SK-N-SH (cell line): ENCODE data around the gene STXBP6.

Experiments
- CTCF ChIP-seq: fragments of 200-600 bp; sonication (generic); IDR thresholded peaks from 2 replicates; pipeline ENCODE4 v1.6.1; 2017; ENCODE audit warnings: antibody characterized with exemption, mild to moderate bottlenecking, moderate library complexity
- ELF1 ChIP-seq: IDR thresholded peaks from 2 replicates; pipeline ENCODE4 v1.4.0; 2012
- EP300 ChIP-seq, 2 experiments: IDR thresholded peaks; 2 replicates each; pipeline versions ENCODE4 v1.4.0 to v1.6.1; 2012; ENCODE audit warnings: borderline replicate concordance in 1 of 2, low read depth in 1 of 2, low read length in 1 of 2
- FOSL2 ChIP-seq: IDR thresholded peaks from 2 replicates; pipeline ENCODE4 v1.4.0; 2012; ENCODE audit warnings: low read depth, mild to moderate bottlenecking, moderate library complexity, borderline replicate concordance
- MEF2A ChIP-seq: IDR thresholded peaks from 2 replicates; pipeline ENCODE4 v1.4.0; 2012; ENCODE audit warnings: low read depth, borderline replicate concordance
- POLR2AphosphoS5 ChIP-seq: IDR thresholded peaks from 2 replicates; pipeline ENCODE4 v1.6.1; 2012; ENCODE audit warnings: low read depth, low read length
- RCOR1 ChIP-seq: fragments of 150-350 bp; IDR thresholded peaks from 2 replicates; pipeline ENCODE4 v1.6.1; 2017; ENCODE audit warnings: antibody characterized with exemption, low read length
- REST ChIP-seq: IDR thresholded peaks from 2 replicates; pipeline ENCODE4 v1.6.1; 2012; ENCODE audit warnings: mild to moderate bottlenecking, low read depth, low read length, moderate library complexity
- SIN3A ChIP-seq: IDR thresholded peaks from 2 replicates; pipeline ENCODE4 v1.6.1; 2012; ENCODE audit warnings: low read depth, mild to moderate bottlenecking, low read length, moderate library complexity, borderline replicate concordance
- TAF1 ChIP-seq: IDR thresholded peaks from 2 replicates; pipeline ENCODE4 v1.6.1; 2012; ENCODE audit warnings: low read depth, mild to moderate bottlenecking, low read length, moderate library complexity, borderline replicate concordance
- TEAD4 ChIP-seq: IDR thresholded peaks from 2 replicates; pipeline ENCODE4 v1.4.0; 2012; ENCODE audit warnings: mild to moderate bottlenecking, borderline replicate concordance; ENCODE audit not compliant: insufficient read depth
- TF ChIP-seq, protein P1 (sequence below): fragments of 150-350 bp; IDR thresholded peaks from 2 replicates; pipeline ENCODE4 v1.6.1; 2017; ENCODE audit warnings: antibody characterized with exemption, low read length, low read depth, borderline replicate concordance

DNA sequence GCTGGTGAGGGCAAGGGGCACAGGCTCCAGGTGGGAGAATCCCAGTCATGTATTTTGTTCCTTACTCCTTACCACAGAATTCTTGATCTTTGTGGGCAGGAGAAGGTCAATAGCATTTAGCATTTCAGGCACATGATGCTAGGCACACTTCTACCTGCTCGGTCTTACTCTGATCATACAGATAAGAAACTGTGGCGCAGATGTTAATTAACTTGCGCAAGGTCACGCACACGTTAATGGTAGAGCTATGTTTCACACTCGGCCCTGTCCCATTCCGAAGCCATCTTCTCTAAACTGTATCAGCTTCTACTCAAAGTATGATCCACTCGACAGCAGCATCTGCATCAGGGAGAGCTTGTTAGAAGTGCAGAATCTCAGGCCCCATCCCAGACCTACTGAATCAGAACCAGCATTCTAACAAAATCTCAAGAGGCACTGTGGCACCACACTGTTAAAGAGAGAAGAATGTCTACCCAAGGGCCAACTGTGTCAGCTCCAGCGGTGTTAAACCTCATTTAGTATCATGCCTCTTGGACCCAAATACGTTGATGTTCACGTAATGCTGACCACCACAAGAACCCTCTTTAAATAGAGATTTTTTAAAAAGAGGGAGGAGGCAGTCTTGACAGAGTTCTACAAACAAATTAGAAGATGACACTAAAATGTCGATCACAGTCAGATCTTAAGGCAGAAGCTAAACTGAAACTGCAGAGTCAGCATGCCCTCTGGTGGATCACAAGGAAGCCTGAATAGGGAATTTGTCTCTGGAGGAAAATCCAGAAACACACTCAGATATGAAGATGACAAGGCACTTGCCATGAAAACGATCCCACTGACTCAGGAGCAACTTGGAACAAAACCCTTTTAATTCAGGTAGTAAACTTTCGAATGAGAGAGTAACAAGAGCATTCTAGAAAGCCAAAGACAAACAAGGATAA lies 7.3 kb downstream of the STXBP6 start:
- TF ChIP-seq RCOR1 (no peak), CTCF (peak; percentile 43), REST (no peak), SIN3A (no peak), TEAD4 (no peak), ELF1 (no peak), MEF2A (no peak), POLR2AphosphoS5 (no peak), FOSL2 (no peak), EP300 (IDR thresholded peaks at IDR 0.05; ENCODE audit: borderline replicate concordance in 1 of 2, low read depth in 1 of 2, low read length in 1 of 2) (no peak), TAF1 (no peak)
- TF ChIP-seq, protein P1, sequence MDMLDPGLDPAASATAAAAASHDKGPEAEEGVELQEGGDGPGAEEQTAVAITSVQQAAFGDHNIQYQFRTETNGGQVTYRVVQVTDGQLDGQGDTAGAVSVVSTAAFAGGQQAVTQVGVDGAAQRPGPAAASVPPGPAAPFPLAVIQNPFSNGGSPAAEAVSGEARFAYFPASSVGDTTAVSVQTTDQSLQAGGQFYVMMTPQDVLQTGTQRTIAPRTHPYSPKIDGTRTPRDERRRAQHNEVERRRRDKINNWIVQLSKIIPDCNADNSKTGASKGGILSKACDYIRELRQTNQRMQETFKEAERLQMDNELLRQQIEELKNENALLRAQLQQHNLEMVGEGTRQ, result no peak
